BJ (cell line): Measurements from ENCODE around the gene VN1R5. TPM values are rescaled to one million over a fixed set of nuclear protein-coding genes. Genes with fewer than 3 reads are reported as not detected.
"Not testable (repeated sequence)": the region's sequence is repeated elsewhere in the genome, so short reads cannot be mapped to it uniquely, and the experiment has no call there.

Source experiments
- CTCF ChIA-PET: fragments of 350-600 bp; formaldehyde crosslinking; extraction: SDS; loops from one replicate; lab custom pipeline; 2021; ENCODE audit warnings: antibody characterized with exemption, inconsistent platforms; lab: Yijun Ruan, JAX
- POLR2A ChIA-PET: fragments of 300-600 bp; sonication (Branson Sonifier 250); formaldehyde crosslinking; extraction: SDS; loops from one replicate; lab custom pipeline; 2021; ENCODE audit warnings: antibody characterized with exemption; lab: Charles Lee
- DNase-seq: peaks from one replicate; pipeline ENCODE4 v3.0.0-alpha.2; 2011; ENCODE audit warnings: low read depth
- H3K27me3 ChIP-seq: 2 replicates; pipeline ENCODE4 v1.6.0; 2011; ENCODE audit warnings: low read length; ENCODE audit not compliant: control insufficient read depth, insufficient read depth
- H3K36me3 ChIP-seq: 2 replicates; pipeline ENCODE4 v1.5.1; 2011; ENCODE audit warnings: low read length; ENCODE audit not compliant: control insufficient read depth, insufficient read depth
- H3K4me3 ChIP-seq: 2 replicates; pipeline ENCODE4 v1.5.1; 2011; ENCODE audit warnings: low read depth, mild to moderate bottlenecking, control low read depth, low read length
- polyA plus RNA-seq: library from polyadenylated mRNA; depleted of rRNA; stranded (reverse); fragments of >200 nt; gene quantifications from 2 replicates; pipeline ENCODE4 v1.2.3, GENCODE V29; 2011
- TF ChIP-seq, protein P1 (sequence below): IDR thresholded peaks from 2 replicates; pipeline ENCODE4 v1.5.1; 2011; ENCODE audit warnings: low read depth, mild to moderate bottlenecking, control low read depth, inconsistent platforms, low read length, moderate library complexity; ENCODE audit not compliant: insufficient read depth

VN1R5 gene
- polyA plus RNA-seq, 1 experiment: not detected

DNA sequence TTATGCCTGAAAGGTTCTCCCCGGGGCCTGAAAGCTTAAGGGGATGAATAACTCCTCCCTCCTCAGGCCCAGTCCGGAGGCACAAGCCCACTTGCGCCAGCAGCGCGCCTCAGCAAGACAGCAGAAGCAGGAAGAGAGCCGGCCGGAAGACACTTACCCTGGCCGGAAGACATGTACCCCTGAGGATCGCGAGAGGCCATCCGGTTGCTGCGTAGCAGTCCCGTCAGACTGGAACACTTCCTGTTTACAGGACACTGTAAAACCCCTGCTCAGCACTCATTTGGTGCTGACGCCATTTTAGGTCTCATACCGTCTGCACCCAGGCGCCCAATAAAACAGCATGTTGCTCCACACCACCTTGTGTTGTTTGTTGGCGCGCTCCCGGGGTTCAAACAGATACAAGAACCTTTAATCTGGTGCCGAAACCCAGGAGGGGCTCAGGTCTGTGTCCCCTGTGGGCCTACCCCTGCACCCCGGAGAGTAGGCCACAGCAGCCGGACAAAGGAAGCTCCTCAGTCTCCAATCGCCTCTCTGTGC, 30.3 kb downstream of the VN1R5 start:
- no peaks in the 10 kb centered on the region for H3K36me3 ChIP-seq

DNA sequence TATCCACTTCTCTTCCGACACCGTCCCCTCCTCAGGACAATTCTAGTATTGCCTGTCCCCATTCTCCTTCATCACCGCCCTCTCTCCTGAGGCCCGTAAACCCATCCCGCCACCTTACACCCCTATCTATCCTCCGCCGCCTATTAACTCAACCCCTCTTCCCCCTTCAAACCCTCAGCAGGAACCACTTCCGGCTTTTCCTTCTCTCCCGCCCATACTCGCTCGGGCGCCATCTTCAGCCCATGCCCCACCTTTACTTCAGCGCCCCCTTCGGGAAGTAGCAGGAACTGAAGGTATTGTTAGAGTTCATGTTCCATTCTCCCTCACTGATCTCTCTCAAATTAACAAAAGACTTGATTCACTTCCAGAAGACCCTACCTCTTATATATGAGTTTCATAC, 31.6 kb downstream of the VN1R5 start:
- Histone ChIP-seq H3K27me3 (no peaks in the 10 kb centered on the region), H3K36me3 (no peaks in the 10 kb centered on the region), H3K4me3 (no peak overlapping the region)
- CTCF ChIA-PET: no interaction called here
- TF ChIP-seq, protein P1, sequence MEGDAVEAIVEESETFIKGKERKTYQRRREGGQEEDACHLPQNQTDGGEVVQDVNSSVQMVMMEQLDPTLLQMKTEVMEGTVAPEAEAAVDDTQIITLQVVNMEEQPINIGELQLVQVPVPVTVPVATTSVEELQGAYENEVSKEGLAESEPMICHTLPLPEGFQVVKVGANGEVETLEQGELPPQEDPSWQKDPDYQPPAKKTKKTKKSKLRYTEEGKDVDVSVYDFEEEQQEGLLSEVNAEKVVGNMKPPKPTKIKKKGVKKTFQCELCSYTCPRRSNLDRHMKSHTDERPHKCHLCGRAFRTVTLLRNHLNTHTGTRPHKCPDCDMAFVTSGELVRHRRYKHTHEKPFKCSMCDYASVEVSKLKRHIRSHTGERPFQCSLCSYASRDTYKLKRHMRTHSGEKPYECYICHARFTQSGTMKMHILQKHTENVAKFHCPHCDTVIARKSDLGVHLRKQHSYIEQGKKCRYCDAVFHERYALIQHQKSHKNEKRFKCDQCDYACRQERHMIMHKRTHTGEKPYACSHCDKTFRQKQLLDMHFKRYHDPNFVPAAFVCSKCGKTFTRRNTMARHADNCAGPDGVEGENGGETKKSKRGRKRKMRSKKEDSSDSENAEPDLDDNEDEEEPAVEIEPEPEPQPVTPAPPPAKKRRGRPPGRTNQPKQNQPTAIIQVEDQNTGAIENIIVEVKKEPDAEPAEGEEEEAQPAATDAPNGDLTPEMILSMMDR: no peak
- DNase-seq: no peak
- POLR2A ChIA-PET: no interaction called here

More for the DNA sequence above, 30.3 kb downstream of the VN1R5 start:
- no peak for DNase-seq
- ChIA-PET POLR2A (no interaction called here), CTCF (no interaction called here)
- TF ChIP-seq, protein P1: no peak
- H3K27me3 ChIP-seq: no peaks in the 10 kb centered on the region
- H3K4me3 ChIP-seq: no peak overlapping the region

DNA sequence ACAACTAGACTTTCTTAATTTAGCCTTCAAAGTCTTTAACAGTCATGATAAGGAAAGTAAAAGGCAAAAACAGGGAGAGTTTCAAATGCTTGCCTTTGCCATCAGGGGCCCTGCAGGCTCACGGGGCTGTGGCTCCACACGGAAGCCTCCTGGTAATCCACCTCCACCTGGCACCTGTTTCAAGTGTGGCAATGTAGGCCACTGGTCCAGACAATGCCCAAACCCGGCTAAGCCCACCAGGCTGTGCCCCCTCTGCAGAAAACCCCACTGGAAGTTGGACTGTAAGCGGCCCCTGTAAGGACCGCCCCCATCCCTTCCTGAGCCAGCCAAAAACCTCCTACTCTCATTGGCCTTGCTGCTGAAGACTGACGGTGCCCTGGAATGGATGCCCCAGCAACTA, 32.5 kb downstream of the VN1R5 start:
- H3K4me3 ChIP-seq: no peak overlapping the region
- POLR2A ChIA-PET: no interaction called here
- no peaks in the 10 kb centered on the region for H3K36me3 ChIP-seq
- no peak for DNase-seq
- CTCF ChIA-PET: no interaction called here
- no peaks in the 10 kb centered on the region; the same call in 1 of the 2 replicates for H3K27me3 ChIP-seq
- TF ChIP-seq, protein P1: no peak

GRCh38 chr1:247289274-247289892, 33.5 kb downstream of the VN1R5 start:
- H3K4me3 ChIP-seq, CTCF ChIA-PET, H3K27me3 ChIP-seq, DNase-seq, POLR2A ChIA-PET, H3K36me3 ChIP-seq: not testable (repeated sequence)

GRCh38 chr1:247290576-247290975, 34.7 kb downstream of the VN1R5 start:
- POLR2A ChIA-PET: no interaction called here
- H3K4me3 ChIP-seq: no peak overlapping the region
- CTCF ChIA-PET: no interaction called here
- H3K27me3 ChIP-seq: no peaks in the 10 kb centered on the region; the same call in 1 of the 2 replicates
- no peaks in the 10 kb centered on the region for H3K36me3 ChIP-seq
- TF ChIP-seq, protein P1: no peak
- DNase-seq: no peak

DNA sequence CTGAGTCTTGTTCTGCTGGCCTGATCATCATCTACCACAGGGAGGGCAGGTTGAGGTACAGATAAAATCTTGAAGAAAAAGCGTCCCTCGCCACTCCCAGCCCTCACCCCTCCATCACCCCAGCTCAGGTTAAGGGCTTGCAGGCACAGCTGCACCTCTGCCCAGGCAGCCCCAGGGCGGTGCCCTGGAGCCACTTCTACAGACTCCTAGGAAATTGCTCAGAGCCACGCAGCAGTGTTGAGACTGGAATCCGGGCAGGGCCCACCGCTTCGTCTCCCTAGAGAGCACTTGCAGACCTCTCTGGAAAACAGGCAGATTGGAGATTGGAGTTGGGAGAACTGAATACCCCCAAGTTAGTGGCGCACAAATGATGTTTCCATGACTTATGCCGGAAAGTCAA, 35.3 kb downstream of the VN1R5 start:
- Histone ChIP-seq H3K4me3 (no peak overlapping the region), H3K36me3 (no peaks in the 10 kb centered on the region), H3K27me3 (no peaks in the 10 kb centered on the region; the same call in 1 of the 2 replicates)
- ChIA-PET CTCF (no interaction called here), POLR2A (no interaction called here)
- DNase-seq: no peak
- TF ChIP-seq, protein P1: no peak
